Fibroblast of mammary gland (primary cell): ENCODE data around the gene MYL10.
A peak's percentile ranks its signal among the peaks of the same experiment; 100 is the strongest.

Experiments
- DNase-seq: peaks from one replicate; pipeline ENCODE4 v3.0.0-alpha.2; 2010; ENCODE audit warnings: low read depth
- H3K4me3 ChIP-seq: 2 replicates; pipeline ENCODE4 v1.5.1; 2011; ENCODE audit warnings: low read depth, mild to moderate bottlenecking, low read length, moderate library complexity; ENCODE audit not compliant: control insufficient read depth
- TF ChIP-seq, protein P1 (sequence below): conservative IDR thresholded peaks from 2 replicates; pipeline ENCODE4 v1.5.1; 2011; ENCODE audit warnings: low read depth, low read length, inconsistent platforms; ENCODE audit not compliant: control insufficient read depth, insufficient read depth

Gene MYL10

DNA sequence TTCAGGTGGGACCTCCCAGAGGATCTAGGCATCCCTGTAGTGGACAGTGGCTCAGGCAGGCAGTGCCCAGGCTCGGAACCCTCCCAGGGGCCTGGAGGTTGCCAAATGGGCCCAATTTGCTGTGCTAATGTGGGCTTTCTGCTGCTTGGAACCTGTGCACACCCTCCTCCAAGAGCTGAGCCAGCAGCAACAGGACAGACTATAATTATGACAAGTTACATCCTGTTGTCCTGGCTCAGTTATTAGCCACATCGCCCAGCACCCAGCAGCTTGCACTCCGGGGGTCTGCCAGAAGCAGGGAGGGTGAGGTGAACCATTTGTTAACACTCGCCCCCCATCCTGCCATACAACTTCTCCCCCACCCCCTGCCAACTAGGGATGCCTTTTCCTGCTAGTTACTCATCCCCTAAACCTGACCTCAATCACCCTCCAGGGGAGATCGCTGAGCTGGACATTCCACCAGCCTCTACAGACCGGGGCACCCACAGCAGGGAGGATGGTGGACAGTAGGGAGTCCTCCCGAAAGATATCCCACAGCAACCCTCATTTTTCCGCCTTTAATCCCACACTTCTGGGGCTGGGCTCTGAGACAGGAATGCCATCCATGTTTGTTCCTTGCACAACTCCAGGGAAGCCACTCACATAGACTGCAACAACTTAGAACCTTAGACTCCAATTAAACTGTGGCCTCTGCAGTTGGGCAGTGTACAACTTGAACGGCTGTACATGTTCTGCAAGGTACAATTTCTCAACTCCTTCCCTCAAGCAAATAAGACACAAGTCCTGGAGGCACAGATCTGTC is 7.9 kb upstream of the MYL10 start:
- H3K4me3 ChIP-seq, result no peak overlapping the region
- no peak for DNase-seq
- TF ChIP-seq, protein P1, sequence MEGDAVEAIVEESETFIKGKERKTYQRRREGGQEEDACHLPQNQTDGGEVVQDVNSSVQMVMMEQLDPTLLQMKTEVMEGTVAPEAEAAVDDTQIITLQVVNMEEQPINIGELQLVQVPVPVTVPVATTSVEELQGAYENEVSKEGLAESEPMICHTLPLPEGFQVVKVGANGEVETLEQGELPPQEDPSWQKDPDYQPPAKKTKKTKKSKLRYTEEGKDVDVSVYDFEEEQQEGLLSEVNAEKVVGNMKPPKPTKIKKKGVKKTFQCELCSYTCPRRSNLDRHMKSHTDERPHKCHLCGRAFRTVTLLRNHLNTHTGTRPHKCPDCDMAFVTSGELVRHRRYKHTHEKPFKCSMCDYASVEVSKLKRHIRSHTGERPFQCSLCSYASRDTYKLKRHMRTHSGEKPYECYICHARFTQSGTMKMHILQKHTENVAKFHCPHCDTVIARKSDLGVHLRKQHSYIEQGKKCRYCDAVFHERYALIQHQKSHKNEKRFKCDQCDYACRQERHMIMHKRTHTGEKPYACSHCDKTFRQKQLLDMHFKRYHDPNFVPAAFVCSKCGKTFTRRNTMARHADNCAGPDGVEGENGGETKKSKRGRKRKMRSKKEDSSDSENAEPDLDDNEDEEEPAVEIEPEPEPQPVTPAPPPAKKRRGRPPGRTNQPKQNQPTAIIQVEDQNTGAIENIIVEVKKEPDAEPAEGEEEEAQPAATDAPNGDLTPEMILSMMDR, result no peak

DNA sequence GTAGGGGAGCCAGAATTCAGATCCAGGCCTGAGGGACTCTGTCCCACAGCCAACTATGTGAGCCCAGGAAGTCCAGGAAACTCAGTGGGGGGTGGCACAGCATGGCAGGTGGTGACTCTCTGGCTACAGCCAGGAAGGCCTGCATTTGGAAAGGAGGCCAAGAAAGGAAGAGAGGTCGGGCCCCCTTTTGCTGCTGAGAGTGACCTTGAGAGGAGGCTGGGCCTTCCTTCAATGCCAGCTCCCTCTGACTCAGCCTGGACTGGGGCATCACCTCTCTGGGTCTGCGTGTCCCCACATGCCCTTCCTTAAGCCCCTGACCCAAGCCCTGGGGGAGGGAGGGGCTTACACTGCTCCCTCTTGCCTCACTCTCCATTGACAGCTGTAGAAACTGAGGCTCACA is 6.4 kb upstream of the MYL10 start:
- no peak overlapping the region for H3K4me3 ChIP-seq
- TF ChIP-seq, protein P1, result no peak
- no peak for DNase-seq

DNA sequence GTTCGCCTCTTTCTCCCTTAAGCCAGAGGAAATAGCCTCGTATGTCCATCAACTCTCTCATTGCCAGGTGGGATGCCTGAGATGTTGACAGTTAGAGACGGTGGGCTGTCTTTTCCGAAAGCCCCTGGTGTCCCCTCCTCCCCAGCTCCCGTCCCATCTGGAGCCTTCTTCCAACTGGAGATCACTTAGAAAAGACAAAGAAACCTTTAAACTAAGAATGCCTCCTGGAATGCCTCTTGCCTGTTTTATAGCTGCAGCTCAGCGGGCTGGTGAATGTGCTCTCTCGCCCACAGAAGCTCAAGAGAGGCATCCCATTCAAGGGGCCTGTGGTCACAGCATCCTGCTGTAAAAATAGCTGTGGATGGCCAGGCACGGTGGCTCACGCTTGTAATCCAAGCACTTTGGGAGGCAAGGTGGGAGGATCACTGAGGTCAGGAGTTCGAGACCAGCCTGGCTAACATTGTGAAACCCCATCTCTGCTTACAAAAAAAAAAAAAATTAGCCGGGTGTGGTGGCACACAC is 5.2 kb upstream of the MYL10 start:
- H3K4me3 ChIP-seq, result no peak overlapping the region
- no peak for DNase-seq
- TF ChIP-seq, protein P1, result no peak

DNA sequence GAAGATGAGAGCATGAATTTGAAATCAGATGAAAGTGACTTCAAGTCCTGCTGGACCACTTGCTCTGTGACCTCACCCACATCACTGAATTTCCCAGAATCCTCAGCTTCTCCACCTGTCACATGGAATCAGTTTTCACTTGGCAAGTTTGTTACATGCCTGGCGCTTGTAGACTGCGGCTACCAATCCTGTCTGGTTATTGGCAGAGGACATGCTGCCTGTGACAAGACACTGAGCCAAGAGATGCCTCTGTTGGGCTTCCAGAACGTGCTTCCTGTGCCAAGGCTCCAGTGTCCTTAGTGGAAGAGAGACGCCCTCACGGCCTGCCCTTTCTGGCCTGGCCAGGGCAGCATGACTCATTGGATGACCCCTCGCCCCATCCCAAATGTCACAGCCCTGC is 4.4 kb upstream of the MYL10 start:
- DNase-seq, result no peak
- no peak overlapping the region for H3K4me3 ChIP-seq
- TF ChIP-seq, protein P1, result no peak

DNA sequence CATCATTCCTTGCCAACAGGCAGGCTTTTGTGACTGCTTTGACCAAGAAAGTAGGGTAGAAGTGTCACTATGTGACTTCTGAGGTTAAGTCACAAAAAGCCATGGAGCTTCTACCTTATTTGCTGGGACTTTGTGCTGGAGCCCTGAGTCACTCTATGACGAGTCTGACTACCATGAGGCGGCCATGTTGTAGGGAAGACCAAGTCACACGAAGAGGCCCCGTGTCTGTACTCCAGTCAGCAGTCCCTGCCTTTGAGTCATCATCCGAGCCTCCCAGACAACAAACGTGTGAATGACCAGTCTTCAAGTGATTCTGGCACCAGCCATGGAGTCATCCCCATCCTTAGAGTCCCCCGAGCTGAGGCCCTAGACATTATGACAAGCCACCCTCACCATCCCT is 3.5 kb upstream of the MYL10 start:
- DNase-seq, result peak; percentile 15
- H3K4me3 ChIP-seq, result no peak overlapping the region
- TF ChIP-seq, protein P1, result no peak

DNA sequence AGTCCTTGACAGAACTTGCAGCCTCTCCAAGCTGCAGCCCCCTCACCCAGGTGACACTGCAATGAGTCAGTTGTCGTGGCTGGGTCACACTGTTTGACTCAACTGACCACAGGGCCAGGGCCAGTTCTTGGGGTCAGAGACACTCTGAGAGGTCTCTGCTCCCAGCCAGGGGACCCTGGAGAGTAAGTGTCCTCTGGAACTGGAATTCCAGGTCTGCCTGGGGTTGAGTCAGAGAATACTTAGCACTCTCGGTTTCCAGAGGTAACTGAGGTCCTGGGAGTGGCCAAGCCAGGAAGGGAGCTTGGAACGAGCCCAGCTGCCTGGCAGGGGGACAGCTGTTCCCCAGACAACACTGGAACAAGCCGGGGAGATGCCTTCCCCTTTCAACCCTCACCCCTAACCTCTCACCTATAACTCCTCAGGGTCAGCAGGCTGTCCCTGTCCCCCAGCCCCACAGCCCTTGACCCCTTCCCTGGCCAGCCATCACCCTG is 2.2 kb upstream of the MYL10 start:
- TF ChIP-seq, protein P1, result no peak
- no peak for DNase-seq
- H3K4me3 ChIP-seq, result no peak overlapping the region
